Measurements from ENCODE around the gene CD34. TPM values are rescaled to one million over a fixed set of nuclear protein-coding genes. Genes with fewer than 3 reads are reported as not detected.

CD34 gene
- total RNA-seq, 3 donors from 2014 or later: 15.7 to 80.6 (median 22.2) TPM

DNA sequence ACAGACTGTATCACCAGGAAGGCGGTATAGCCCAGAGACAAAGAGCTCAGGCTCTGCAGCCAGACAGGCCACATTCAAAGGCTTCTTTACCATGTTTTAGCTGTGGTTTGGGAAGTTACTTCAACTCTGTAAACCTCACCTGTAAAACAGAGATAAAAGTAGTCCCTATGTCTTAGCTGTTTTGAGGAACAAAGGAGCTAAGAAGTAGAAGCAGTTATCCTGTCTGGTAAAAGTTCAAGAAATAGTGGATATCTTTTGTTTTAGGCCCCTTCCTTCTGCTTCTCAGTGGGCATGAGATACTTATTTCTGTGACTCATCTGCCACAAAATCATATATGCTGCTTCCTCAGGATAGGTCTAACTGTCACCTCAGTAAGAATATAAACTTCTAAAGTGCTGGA, 6.5 kb downstream of the CD34 start:
- Histone ChIP-seq H3K36me3 (no peaks in the 10 kb centered on the region), H3K27ac (peak overlapping the region; percentile 9 to 62), H3K9me3 (no peaks in the 10 kb centered on the region), H3K4me3 (no peak overlapping the region), H3K27me3 (no peaks in the 10 kb centered on the region), H3K4me1 (peaks cover 0 to 2% of the 10 kb centered on the region in 2 donors)
- intact Hi-C loops (cut with DNase I; ENCODE audit: low total_unique reads): no loop called here
- TF ChIP-seq POLR2A (IDR thresholded peaks at IDR 0.05) (no peak), POLR2AphosphoS5 (IDR thresholded peaks at IDR 0.05) (no peak)
- TF ChIP-seq, protein P1, sequence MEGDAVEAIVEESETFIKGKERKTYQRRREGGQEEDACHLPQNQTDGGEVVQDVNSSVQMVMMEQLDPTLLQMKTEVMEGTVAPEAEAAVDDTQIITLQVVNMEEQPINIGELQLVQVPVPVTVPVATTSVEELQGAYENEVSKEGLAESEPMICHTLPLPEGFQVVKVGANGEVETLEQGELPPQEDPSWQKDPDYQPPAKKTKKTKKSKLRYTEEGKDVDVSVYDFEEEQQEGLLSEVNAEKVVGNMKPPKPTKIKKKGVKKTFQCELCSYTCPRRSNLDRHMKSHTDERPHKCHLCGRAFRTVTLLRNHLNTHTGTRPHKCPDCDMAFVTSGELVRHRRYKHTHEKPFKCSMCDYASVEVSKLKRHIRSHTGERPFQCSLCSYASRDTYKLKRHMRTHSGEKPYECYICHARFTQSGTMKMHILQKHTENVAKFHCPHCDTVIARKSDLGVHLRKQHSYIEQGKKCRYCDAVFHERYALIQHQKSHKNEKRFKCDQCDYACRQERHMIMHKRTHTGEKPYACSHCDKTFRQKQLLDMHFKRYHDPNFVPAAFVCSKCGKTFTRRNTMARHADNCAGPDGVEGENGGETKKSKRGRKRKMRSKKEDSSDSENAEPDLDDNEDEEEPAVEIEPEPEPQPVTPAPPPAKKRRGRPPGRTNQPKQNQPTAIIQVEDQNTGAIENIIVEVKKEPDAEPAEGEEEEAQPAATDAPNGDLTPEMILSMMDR (IDR thresholded peaks at IDR 0.05): no peak
- no peak for DNase-seq (ENCODE audit: low spot score in 2 of 2)

DNA sequence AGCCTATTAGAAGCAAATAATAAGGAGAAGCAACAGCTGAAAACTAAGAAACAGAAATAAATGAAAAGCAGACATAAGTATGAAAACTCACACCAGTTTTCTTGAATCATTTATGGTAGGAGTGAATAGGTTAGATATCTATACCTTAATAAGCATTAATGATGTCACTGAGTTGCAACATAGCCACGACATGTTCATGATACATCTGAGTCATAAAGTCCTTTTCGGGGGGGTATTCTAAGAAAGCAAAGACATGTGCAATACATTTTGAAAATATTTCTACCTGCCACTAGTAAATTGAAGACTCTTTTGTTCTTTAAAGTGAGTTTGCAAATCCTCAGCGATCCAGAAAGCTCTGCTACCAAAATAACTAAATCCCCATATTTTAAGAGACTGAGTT, 7.2 kb downstream of the CD34 start:
- no peaks in the 10 kb centered on the region for H3K9me3 ChIP-seq
- H3K4me1 ChIP-seq: peaks cover 0 to 2% of the 10 kb centered on the region in 2 donors
- peak overlapping the region; percentile 12 to 62 for H3K27ac ChIP-seq
- no peaks in the 10 kb centered on the region for H3K27me3 ChIP-seq
- no peak for DNase-seq (ENCODE audit: low spot score in 2 of 2)
- H3K4me3 ChIP-seq: no peak overlapping the region
- TF ChIP-seq, protein P1 (IDR thresholded peaks at IDR 0.05): no peak
- TF ChIP-seq POLR2A (IDR thresholded peaks at IDR 0.05) (no peak), POLR2AphosphoS5 (IDR thresholded peaks at IDR 0.05) (no peak)
- no peaks in the 10 kb centered on the region for H3K36me3 ChIP-seq
- intact Hi-C loops (cut with DNase I; ENCODE audit: low total_unique reads): no loop called here

DNA sequence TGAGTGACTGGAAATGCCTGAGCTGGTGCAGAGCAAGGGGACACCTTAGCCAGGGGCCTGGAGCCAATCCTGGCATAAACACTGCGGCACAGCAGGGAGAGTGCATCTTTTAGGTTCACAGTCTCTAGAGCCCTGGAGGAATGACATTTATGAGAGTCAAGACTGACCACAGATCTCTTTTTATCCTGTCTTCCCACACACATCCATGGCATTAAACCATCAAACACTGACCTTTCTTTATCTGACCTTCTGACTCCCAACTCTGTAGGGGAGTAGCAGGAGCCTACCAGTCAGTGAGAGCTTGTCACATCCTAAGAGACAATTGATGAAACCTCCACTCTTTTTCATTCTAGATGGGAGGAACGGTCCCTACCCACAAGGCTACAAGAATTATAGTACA, 7.9 kb downstream of the CD34 start:
- no peaks in the 10 kb centered on the region for H3K9me3 ChIP-seq
- TF ChIP-seq POLR2A (IDR thresholded peaks at IDR 0.05): no peak
- TF ChIP-seq, protein P1 (IDR thresholded peaks at IDR 0.05): no peak
- no peak for DNase-seq (ENCODE audit: low spot score in 2 of 2)
- H3K36me3 ChIP-seq: no peaks in the 10 kb centered on the region
- H3K27ac ChIP-seq: peak overlapping the region in 1 of 2 donors; percentile 62
- intact Hi-C loops (cut with DNase I; ENCODE audit: low total_unique reads): no loop called here
- no peaks in the 10 kb centered on the region for H3K27me3 ChIP-seq
- H3K4me1 ChIP-seq: no peaks in the 10 kb centered on the region
- H3K4me3 ChIP-seq: no peak overlapping the region

DNA sequence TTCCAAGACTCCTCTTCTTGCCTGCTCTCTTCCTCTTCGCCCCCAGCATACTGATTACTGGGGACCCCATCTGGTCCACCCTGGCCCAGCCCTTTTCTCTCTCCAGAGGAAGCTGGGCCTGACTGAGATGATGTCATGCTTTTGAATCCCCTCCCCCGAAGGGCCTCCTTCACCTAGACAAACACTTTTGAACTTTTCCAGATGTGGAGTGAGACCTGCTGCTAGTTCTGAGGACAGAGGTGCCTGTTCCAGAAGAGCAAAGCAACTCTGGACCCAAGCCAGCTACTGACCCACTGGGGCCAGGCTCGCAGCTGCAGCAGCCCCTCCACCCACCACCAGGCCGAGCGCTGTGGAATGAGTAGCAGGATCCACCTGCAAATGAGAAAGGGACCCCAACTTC, 8.4 kb downstream of the CD34 start:
- peak overlapping the region in 1 of 2 donors; percentile 62 for H3K27ac ChIP-seq
- no peaks in the 10 kb centered on the region for H3K36me3 ChIP-seq
- no peak for TF ChIP-seq POLR2A (IDR thresholded peaks at IDR 0.05)
- no peak for TF ChIP-seq POLR2AphosphoS5 (IDR thresholded peaks at IDR 0.05)
- TF ChIP-seq, protein P1 (IDR thresholded peaks at IDR 0.05): no peak
- intact Hi-C loops (cut with DNase I; ENCODE audit: low total_unique reads): no loop called here
- no peaks in the 10 kb centered on the region for H3K27me3 ChIP-seq
- no peaks in the 10 kb centered on the region for H3K4me1 ChIP-seq
- no peaks in the 10 kb centered on the region for H3K9me3 ChIP-seq
- no peak overlapping the region for H3K4me3 ChIP-seq
- DNase-seq (ENCODE audit: low spot score in 2 of 2): no peak

DNA sequence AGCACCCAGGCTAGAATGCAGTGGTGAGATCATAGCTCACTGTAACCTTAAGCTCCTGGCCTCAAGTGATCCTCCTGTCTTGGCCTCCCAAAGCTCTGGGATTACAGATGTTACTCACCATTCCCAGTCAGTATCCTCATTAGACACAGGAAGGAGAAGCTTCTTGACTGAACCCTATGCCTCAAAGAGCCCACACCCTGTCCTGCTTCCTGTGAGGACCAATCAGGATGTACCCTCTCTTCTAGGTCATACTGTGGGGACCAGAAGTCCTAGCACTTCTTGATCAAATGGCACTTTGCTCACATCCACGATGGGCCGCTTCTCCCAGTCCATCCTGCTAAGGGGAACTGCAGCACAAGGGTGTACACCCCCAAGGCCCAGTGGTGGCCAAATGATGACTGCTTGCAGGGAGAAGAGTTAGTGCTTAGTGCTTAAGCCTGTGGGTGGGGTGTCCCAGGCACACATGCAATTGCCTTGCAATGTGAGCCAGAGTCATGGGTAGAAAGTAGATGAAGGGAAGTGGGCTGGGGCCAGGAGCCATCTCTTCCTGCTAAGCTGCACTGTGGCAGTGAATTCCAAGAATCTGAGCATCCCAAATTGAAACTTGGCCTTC, 9.8 kb downstream of the CD34 start:
- intact Hi-C loops (cut with DNase I; ENCODE audit: low total_unique reads): no loop called here
- H3K27me3 ChIP-seq: no peaks in the 10 kb centered on the region
- H3K36me3 ChIP-seq: no peaks in the 10 kb centered on the region
- peak overlapping the region in 1 of 2 donors; percentile 23 for H3K27ac ChIP-seq
- no peak overlapping the region for H3K4me3 ChIP-seq
- no peaks in the 10 kb centered on the region for H3K4me1 ChIP-seq
- TF ChIP-seq POLR2AphosphoS5 (IDR thresholded peaks at IDR 0.05): no peak
- TF ChIP-seq POLR2A (IDR thresholded peaks at IDR 0.05): no peak
- TF ChIP-seq, protein P1 (IDR thresholded peaks at IDR 0.05): no peak
- DNase-seq (ENCODE audit: low spot score in 2 of 2): no peak
- no peaks in the 10 kb centered on the region for H3K9me3 ChIP-seq
